CMK (cell line): ENCODE data around the gene ALDH16A1.

Source experiments
- DNase-seq: peaks from one replicate; pipeline ENCODE4 v3.0.0-alpha.2; 2010; ENCODE audit warnings: low read depth

Gene ALDH16A1

DNA sequence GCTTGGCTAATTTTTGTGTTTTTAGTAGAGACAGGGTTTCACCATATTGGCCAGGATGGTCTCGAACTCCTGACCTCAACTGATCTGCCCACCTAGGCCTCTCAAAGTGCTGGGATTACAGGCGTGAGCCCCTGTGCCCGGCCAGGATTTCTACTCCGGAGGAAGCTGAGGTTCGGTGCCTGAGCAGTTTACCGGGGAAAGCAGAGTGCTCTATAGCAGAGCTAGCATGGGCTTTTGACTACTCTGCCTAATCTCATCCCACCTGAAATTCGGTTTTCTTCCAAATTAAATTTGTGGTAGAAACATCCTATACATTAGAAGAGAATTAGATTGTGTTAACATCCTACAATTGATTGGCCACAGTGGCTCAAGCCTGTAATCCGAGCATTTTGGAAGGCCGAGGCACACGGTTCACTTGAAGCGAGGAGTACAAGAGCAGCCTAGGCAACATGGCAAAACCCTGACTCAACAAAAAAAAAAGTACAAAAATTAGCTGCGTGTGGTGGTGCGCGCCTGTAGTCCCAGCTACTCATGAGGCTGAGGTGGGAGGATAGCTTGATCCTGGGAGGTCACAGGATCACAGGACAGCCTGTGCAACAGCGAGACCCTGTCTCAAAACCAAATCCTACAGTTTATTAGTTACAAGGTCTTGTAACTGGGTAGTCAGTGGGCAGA is 36.0 kb downstream of the ALDH16A1 start:
- DNase-seq, result no peak

DNA sequence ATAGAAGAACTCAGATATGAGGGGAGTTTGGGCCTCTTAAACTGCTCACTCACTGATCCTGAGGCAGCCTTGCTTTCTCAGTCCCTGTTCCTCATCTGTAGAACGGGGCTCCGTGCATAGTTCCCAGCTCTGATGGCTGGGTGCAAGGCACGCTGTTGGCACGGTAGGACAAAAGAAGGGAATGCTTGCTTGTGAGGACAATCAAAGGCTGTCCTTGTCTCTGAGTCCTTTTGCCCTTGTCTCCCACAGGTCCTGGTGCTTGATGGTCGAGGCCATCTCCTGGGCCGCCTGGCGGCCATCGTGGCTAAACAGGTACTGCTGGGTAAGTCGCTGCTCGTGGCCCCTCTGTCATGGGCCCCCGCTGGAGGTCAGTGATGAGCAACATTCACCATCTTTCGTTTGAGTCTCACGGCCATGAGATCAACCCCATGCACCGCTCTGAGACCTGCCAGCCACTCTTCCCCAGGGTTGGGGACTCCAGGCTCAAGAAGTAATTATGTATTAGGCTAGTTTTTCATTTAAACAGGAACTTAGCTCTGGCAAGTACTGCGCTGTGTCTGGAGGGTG is 36.7 kb downstream of the ALDH16A1 start:
- DNase-seq, result no peak

DNA sequence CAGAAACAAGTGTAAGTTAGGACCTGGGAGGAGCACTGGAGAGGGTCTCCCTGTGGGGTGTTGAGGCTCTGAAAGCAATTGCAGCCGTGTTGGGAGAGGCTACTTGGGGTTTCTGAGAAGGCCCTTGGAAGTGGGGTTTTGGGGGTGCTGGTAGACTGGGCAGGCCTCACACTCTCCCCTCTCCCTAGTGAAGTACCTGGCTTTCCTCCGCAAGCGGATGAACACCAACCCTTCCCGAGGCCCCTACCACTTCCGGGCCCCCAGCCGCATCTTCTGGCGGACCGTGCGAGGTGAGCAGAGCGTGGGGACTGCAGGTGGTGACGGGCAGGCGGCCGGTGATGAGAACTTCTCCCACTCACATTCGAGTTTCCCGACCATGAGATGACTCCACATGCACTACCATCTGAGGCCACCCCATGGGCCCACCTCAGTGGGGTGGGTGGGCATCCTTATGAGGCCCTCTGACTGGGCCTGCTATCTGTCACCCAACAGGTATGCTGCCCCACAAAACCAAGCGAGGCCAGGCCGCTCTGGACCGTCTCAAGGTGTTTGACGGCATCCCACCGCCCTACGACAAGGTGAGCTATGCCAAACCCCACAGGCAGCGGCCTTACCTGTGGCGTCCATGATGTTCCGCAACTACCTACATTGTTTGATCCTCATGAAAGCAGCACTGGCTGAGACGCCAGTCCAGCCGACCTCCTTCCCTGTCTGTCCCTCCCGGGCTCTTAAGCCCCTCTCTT is 37.4 kb downstream of the ALDH16A1 start:
- DNase-seq, result no peak

DNA sequence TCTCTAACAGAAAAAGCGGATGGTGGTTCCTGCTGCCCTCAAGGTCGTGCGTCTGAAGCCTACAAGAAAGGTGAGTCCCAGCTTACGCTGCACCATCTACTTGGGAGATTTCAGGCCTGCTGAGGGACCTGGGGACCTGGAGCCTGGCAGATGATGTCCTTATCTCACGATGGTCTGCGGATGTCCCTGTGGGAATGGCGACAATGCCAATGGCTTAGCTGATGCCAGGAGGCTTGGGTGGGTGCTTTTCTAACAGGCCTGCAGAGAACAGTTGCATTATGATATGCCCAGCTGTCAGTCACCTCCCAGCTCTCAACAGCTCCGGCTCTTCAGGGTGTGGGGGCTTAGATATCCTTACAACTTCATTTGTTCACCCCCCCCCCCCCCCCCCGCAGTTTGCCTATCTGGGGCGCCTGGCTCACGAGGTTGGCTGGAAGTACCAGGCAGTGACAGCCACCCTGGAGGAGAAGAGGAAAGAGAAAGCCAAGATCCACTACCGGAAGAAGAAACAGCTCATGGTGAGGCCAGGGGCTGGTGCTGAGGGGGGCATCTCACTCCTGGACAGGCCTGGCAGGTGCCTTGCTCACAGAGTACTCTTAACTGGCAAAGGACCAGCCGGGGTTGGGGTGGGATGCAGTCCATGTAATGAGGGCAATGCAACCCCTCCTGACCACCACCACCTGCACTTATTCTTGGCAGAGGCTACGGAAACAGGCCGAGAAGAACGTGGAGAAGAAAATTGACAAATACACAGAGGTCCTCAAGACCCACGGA is 38.2 kb downstream of the ALDH16A1 start:
- DNase-seq, result no peak

DNA sequence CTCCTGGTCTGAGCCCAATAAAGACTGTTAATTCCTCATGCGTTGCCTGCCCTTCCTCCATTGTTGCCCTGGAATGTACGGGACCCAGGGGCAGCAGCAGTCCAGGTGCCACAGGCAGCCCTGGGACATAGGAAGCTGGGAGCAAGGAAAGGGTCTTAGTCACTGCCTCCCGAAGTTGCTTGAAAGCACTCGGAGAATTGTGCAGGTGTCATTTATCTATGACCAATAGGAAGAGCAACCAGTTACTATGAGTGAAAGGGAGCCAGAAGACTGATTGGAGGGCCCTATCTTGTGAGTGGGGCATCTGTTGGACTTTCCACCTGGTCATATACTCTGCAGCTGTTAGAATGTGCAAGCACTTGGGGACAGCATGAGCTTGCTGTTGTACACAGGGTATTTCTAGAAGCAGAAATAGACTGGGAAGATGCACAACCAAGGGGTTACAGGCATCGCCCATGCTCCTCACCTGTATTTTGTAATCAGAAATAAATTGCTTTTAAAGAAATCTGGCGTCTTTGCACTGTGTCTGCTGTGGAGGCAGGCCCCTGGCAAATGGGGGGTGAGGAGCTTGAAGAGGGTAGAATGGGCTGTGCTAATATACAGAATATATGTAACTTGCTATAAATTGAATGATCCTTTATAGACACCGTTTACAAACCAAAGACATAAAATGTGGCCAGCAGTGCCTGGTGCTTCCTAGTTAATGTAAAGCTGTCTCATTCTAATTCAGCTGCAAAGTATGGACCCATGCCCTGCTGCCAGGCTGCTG is 39.0 kb downstream of the ALDH16A1 start:
- no peak for DNase-seq

DNA sequence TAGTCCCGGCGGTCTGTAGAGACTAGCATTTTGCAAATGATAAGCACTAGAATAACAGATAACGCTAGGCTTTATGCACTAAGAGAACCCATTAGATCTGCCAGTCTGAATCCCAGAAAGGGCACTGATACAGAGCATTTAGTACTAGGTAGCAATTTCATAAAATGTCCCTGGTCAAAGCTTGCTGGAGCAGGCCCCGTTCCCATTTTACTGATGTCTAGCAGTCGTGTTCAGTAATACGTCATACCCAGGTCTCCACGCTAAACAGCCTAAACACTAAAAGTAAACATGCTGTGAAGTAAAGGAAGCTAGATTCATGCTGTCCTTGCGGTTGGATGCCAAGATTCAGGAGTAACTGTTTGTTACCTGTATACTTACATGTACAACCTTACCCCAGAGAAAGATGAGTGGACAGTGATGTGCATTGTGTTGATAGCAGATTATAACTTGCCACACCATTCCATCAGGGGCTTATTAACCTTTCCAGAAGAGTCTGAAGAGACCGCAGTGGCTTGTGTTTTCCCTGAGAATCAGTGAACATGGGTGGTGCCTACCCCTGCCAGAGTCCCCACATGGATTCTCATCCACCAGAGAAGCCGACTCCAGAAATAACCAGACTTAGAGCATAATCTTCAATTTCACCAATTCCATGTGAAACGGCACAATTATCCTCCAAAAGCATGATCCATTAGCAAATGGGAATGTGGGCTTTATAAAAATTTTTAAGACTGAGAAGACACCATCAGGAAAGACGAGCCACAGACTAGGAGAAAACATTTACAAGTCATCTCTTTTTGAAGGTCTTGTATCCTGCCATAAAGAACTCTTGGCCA is 39.8 kb downstream of the ALDH16A1 start:
- DNase-seq, result no peak

DNA sequence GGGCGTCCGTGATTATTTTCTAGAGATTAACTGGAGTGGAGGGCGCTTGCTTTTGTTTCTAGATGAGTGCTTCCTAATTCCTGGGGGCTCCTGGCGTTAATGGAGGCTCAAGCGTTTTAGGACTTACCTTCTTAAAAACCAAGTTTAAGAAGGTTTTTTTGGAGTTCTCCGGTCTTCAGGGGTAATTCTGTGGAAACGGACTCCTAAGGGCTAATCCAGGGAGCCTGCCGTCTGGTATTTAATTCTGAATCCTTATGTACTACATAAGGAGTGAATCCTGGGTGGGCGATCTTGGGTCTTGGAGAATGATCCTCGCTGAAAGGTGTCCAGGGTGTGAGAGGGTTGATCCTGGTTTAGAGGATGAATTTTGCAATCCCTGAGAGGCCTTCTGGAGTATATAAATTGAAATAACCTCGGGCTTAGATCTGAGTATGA is 43.6 kb downstream of the ALDH16A1 start:
- DNase-seq, result no peak

DNA sequence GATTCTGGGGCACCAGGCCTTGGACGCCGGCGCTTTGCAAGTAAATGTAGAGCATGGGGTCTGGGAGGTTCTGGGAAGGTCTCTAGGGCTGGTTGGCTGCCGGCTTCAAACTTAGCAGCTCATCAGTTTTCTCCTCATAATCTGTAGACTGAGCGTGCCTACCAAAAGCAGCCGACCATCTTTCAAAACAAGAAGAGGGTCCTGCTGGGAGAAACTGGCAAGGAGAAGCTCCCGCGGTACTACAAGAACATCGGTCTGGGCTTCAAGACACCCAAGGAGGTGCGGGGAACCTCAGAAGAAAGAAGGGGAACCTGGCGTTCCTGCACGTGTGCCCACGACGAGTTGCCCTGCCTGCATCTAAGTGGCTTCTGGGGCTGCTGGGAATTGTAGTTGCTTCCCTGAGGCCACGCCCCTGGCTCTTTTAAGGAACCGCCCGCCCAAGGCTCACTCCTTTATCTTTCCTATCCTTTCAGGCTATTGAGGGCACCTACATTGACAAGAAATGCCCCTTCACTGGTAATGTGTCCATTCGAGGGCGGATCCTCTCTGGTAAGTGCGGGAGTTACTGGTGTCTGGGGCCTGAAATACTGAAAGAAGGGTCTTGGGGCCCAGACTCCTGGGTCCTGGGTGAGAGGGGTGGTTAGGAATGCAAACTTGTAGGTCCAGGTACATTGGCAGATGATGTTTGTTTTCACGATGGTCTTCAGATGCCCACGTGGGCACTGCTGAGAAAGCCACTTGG is 44.2 kb downstream of the ALDH16A1 start:
- DNase-seq, result no peak

DNA sequence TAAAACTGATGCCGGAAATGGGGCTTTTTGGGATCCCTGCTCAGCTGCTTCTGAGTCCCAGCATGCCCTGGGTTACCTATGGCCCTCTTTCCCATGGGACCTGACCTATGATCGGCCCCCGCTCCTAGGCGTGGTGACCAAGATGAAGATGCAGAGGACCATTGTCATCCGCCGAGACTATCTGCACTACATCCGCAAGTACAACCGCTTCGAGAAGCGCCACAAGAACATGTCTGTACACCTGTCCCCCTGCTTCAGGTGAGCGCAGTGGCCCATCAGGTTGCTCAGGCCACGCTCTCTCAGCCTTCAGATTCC is 44.7 kb downstream of the ALDH16A1 start:
- no peak for DNase-seq

DNA sequence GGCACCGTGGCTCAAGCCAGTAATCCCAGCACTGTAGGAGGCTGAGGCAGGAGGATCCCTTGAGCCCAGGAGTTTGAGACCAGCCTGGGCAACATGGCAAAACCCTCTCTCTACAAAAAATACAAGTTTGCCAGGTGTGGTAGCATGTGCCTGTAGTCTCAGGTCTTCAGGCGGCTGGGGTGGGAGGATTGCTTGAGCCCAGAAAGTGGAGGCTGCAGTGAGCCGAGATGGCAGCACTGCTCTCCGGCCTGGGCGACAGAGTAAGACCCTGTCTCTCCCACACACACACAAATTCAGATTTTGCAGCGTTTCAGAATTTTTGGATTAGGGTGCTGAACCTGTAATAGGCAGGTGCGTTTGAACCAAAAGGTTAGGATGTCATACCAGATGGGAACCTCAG is 45.5 kb downstream of the ALDH16A1 start:
- DNase-seq, result no peak

DNA sequence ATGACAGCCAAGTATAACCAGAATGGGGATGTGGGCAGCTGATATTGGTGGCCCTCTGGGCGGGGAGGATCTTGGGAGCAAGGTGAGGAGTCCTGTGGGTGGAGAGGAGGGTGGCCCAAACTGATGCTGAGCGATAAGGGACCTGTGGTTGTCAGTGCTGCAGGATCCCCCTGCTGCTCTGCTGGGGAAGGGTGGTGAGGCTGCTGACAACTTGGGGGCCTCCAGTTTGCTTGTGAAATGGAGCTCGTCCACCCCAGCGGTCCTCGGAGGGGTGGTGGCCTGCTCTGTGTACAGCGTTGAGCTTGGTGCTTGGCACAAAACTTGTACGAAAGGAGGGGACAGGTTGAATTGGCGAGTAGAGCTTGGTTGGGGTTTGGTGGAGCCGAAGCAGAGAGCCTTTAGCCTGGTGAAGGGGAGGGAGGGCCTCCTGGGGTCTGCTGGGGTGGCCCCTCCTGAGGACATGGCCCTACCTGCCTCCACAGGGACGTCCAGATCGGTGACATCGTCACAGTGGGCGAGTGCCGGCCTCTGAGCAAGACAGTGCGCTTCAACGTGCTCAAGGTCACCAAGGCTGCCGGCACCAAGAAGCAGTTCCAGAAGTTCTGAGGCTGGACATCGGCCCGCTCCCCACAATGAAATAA is 46.1 kb downstream of the ALDH16A1 start:
- no peak for DNase-seq

DNA sequence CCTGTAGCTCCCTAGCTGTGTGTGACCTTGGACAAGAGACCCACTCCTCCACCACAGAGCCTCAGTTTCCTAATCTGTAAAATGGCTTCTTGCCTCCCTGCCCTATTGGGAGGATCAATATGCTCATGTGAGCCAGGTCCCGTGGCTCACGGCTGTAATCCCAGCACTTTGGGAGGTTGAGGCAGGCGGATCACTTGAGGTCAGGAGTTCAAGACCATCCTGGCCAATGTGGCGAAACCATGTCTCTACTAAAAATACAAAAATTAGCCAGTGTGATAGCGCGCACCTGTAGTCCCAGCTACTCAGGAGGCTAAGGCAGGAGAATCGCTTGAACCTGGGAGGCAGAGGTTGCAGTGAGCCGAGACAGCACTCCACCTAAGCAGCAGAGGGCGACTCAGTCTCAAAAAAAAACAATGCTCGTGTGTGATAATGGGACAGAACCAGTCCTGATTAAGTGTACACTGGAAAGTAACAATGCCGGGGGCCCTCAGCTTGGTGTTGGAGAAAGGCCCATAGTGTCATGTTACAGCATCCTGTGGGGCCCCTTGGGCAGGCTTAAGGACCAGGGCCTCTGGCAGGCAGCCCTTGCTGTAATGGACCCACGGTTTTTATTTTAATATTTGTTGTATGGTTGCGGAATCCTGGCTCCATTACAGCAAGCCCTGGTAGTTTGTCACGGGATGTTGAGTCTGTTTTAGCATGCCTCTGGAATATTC is 50.0 kb downstream of the ALDH16A1 start:
- DNase-seq, result no peak

DNA sequence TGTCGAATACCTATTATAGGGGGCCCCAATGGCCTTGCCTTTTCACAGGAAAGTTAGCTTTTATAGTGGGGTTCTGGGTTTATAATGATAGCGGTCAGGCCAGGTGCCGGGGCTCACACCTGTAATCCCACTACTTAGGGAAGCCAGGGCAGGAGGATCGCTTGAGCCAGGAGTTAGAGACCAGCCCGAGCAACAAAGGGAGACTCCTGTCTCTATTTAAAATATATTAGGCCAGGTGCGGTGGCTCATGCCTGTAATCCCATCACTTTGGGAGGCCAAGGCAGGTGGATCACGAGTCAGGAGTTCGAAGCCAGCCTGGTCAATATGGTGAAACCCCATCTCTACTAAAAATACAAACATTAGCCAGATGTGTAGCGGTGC is 50.5 kb downstream of the ALDH16A1 start:
- no peak for DNase-seq

DNA sequence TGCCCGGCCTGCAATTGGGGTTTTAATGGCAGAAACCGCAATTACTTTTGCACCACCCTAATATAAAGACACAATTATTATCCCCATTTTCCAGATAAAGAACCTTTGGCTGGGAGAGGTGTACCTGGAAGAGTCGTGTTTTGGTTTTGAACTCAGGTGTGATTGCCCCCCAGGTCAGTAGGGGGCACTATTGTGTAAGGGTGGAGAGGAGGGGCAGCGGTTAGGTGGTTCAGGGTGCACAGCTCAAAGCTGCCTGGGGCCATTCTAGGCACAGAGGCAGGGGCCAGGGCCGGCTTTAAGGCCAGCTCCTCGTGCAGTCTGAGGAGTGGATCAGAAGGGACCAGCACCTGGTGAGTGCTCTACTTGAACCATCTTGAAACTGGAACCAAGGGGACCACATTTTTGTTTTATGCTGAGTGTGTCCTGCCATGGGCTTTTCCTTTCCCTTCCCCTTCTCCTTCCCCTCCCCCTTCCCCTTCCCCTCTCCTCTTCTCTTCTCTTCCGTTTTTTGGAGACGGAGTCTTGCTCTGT is 53.6 kb downstream of the ALDH16A1 start:
- peak; percentile 61 for DNase-seq

DNA sequence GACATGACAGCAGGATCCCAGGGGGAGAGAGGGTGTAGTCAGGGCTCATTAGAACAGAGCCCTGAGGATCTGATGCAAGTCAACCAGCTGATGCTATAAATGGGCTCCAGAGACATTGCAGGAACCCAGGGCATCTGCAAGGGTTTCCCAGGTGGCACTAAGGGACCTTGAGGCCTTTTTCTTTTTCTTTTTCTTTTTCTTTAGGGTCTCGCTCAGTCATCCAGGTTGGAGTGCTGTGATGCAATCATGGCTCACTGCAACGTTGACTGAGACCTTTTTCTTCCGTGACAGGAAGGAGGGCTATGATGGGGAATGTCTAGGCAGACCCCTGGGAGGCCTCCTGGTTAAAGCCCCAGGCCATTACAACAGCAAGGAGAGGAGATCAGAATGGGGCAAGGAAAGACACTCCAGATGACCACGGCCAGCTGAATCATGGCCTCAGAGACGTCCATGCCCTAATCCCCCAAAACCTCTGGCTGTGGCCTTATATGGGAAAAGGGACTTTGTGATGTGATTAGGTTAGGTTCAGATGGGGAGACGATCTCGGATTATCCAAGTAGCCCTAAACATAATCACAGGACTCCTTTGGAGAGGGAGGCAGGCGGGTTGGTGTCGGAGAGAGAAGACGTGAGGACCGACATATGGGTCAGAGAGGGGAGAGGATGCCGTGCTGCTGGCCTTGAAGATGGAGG is 54.9 kb downstream of the ALDH16A1 start:
- no peak for DNase-seq

DNA sequence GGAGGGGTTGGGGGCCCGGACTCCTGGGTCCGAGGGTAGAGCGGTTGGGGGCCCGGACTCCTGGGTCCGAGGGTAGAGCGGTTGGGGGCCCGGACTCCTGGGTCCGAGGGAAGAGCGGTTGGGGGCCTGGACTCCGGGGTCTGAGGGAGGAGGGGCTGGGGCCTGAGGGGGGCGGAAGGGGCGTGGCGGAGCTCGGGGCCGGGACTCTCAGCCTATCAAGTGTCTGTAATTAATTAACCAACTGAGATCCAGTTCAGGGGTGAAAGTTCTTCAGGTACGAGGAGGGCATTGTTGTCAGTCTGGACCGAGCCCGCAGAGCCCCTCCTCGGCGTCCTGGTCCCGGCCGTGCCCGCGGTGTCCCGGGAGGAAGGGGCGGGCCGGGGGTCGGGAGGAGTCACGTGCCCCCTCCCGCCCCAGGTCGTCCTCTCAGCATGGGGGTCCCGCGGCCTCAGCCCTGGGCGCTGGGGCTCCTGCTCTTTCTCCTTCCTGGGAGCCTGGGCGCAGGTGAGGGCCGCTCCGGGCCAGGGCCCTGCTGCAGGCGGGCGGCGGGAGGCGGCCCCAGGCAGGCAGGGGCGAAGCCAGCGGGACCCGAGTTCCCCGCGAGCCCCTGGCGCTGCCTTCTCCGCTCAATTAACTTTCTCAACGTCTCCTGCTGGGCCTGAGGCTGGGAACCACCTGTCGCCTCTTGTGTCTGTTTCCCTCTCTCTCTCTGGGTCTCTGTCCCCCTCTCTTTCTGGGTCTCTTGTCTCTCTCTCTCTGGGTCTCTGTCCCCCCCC is 60.1 kb downstream of the ALDH16A1 start:
- DNase-seq, result no peak

DNA sequence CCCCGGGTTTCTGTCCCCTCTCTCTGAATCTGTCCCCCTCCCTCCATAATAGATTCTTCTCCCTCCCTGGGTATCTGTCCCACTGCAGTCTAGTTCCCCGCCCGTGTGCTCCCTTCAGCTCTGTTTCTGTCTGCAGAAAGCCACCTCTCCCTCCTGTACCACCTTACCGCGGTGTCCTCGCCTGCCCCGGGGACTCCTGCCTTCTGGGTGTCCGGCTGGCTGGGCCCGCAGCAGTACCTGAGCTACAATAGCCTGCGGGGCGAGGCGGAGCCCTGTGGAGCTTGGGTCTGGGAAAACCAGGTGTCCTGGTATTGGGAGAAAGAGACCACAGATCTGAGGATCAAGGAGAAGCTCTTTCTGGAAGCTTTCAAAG is 60.7 kb downstream of the ALDH16A1 start:
- no peak for DNase-seq

DNA sequence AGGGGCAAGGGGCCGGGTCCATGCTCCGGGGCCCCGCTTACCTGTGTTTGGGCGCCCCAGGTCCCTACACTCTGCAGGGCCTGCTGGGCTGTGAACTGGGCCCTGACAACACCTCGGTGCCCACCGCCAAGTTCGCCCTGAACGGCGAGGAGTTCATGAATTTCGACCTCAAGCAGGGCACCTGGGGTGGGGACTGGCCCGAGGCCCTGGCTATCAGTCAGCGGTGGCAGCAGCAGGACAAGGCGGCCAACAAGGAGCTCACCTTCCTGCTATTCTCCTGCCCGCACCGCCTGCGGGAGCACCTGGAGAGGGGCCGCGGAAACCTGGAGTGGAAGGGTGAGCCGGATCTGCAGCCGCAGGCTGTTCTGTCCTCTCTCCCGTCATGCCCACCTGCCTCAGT is 61.1 kb downstream of the ALDH16A1 start:
- DNase-seq, result no peak
